K562 (cell line): ENCODE data around the gene JMJD1C. TPM values are rescaled to one million over a fixed set of nuclear protein-coding genes. Genes with fewer than 3 reads are reported as not detected.
A peak's percentile ranks its signal among the peaks of the same experiment; 100 is the strongest.

Experiments used
- AFF1 ChIP-seq, 2 experiments: fragments of 450-650 bp; IDR thresholded peaks; 2 replicates each; pipeline ENCODE4 v1.6.1; 2018; ENCODE audit warnings: mild to moderate bottlenecking in 2 of 2, low read depth in 1 of 2; ENCODE audit not compliant: partially characterized antibody in 2 of 2
- CCNT2 ChIP-seq: IDR thresholded peaks from 2 replicates; pipeline ENCODE4 v1.6.1; 2011; ENCODE audit warnings: borderline replicate concordance, low read depth, mild to moderate bottlenecking, moderate library complexity, mixed read lengths, low read length; ENCODE audit not compliant: insufficient read length; ENCODE audit errors: extremely low read depth
- CEBPZ ChIP-seq: fragments of 150-350 bp; IDR thresholded peaks from 2 replicates; pipeline ENCODE4 v1.6.1; 2014; ENCODE audit warnings: low read depth, mild to moderate bottlenecking, low read length, borderline replicate concordance
- CREM ChIP-seq: IDR thresholded peaks from 2 replicates; pipeline ENCODE4 v1.6.1; 2014; ENCODE audit warnings: antibody characterized with exemption, low read depth
- DIDO1 ChIP-seq: fragments of 450-650 bp; IDR thresholded peaks from 2 replicates; pipeline ENCODE4 v1.6.1; 2016; ENCODE audit warnings: low read depth, missing biosample characterization, missing genetic modification characterization
- E2F1 ChIP-seq: sonication (generic); formaldehyde crosslinking; IDR thresholded peaks from 2 replicates; pipeline ENCODE4 v1.8.1; 2023; ENCODE audit warnings: mild to moderate bottlenecking, missing genetic modification reagents, moderate library complexity
- EGR1 ChIP-seq: fragments of 450-650 bp; conservative IDR thresholded peaks from 2 replicates; pipeline ENCODE4 v1.6.1; 2017; ENCODE audit warnings: mild to moderate bottlenecking
- ELF4 ChIP-seq: fragments of 450-650 bp; formaldehyde crosslinking; IDR thresholded peaks from 2 replicates; pipeline ENCODE4 v1.4.0; 2022; ENCODE audit warnings: missing genetic modification characterization
- FOSL1 ChIP-seq: fragments of 200-800 bp; sonication (Bioruptor generic); conservative IDR thresholded peaks from 2 replicates; pipeline ENCODE4 v1.6.1; 2016; ENCODE audit warnings: missing genetic modification characterization, missing compliant biosample characterization
- HLTF ChIP-seq: fragments of 450-650 bp; IDR thresholded peaks from 2 replicates; pipeline ENCODE4 v1.6.1; 2016
- MAZ ChIP-seq, 2 experiments: fragments of 450-650 bp in 1 of 2; sonication (generic) in 1 of 2; formaldehyde crosslinking; IDR thresholded peaks in 1 of 2; conservative IDR thresholded peaks in 1 of 2; 2 replicates each; pipeline versions ENCODE4 v1.4.0 to v1.5.0; 2020; ENCODE audit warnings: mild to moderate bottlenecking in 1 of 2, missing genetic modification reagents in 1 of 2
- MEIS2 ChIP-seq: fragments of 450-650 bp; IDR thresholded peaks from 2 replicates; pipeline ENCODE4 v1.6.1; 2014; ENCODE audit warnings: mild to moderate bottlenecking; ENCODE audit not compliant: partially characterized antibody
- MXI1 ChIP-seq: IDR thresholded peaks from 2 replicates; pipeline ENCODE4 v1.6.1; 2011; ENCODE audit warnings: low read depth, mild to moderate bottlenecking, improper control_type of control experiment, low read length
- RNF2 ChIP-seq: sonication (generic); IDR thresholded peaks from 2 replicates; pipeline ENCODE4 v1.6.1; 2016
- SAP30 ChIP-seq: fragments of 200-600 bp; sonication (generic); IDR thresholded peaks from 2 replicates; pipeline ENCODE4 v1.6.1; 2012; ENCODE audit warnings: borderline replicate concordance, low read depth, mild to moderate bottlenecking, moderate library complexity, low read length, control low read depth, inconsistent platforms; ENCODE audit not compliant: insufficient read depth, poor library complexity, severe bottlenecking
- SMAD1 ChIP-seq: fragments of 150-350 bp; IDR thresholded peaks from 2 replicates; pipeline ENCODE4 v1.6.1; 2014; ENCODE audit warnings: low read length, low read depth; ENCODE audit not compliant: partially characterized antibody
- SMARCA4 ChIP-seq: fragments of 450-650 bp; IDR thresholded peaks from 2 replicates; pipeline ENCODE4 v1.6.1; 2016
- SMARCE1 ChIP-seq: fragments of 450-650 bp; IDR thresholded peaks from 2 replicates; pipeline ENCODE4 v1.7.1; 2016; ENCODE audit warnings: mild to moderate bottlenecking
- SPI1 ChIP-seq: IDR thresholded peaks from 2 replicates; pipeline ENCODE4 v1.6.1; 2011; ENCODE audit warnings: low read depth, low read length, control low read depth, borderline replicate concordance
- ZNF134 ChIP-seq: fragments of 250-450 bp; sonication (Bioruptor Pico); conservative IDR thresholded peaks from 2 replicates; pipeline ENCODE4 v1.4.0; 2020
- ZNF282 ChIP-seq: sonication (generic); formaldehyde crosslinking; IDR thresholded peaks from 2 replicates; pipeline ENCODE4 v1.8.1; 2023; ENCODE audit warnings: missing genetic modification reagents
- ZNF3 ChIP-seq: fragments of 250-450 bp; sonication (Bioruptor Pico); IDR thresholded peaks from 2 replicates; pipeline ENCODE4 v1.5.0; 2021; ENCODE audit warnings: mild to moderate bottlenecking, moderate library complexity
- ZNF77 ChIP-seq: fragments of 250-450 bp; sonication (Bioruptor Pico); IDR thresholded peaks from 2 replicates; pipeline ENCODE4 v1.5.0; 2020
- polyA plus RNA-seq, 8 experiments: library from polyadenylated mRNA; depleted of rRNA in 4 of 8; stranded (reverse) in 5 of 8; unstranded in 3 of 8; fragments of >200 nt; fragmentation: Nextera tagmentation in 2 of 8; fragmentation: Illumina TruSeq in 1 of 8; extraction: Ambion mirVana in 2 of 8; extraction: Trizol in 1 of 8; gene quantifications; 2 replicates each; pipeline versions ENCODE4 v1.2.1 to v1.2.3, GENCODE V29; 2011 to 2014; ENCODE audit warnings: inconsistent platforms in 1 of 8, missing spikeins in 1 of 8
- total RNA-seq, 7 experiments: library from RNA; depleted of rRNA in 6 of 7; stranded (reverse); fragments of >200 nt in 6 of 7; fragmentation: Illumina TruSeq in 2 of 7; extraction: Trizol in 2 of 7; gene quantifications; 2 replicates each; pipeline versions ENCODE4 v1.2.1 to v1.2.3, GENCODE V29; 2011 to 2021; ENCODE audit warnings: low replicate concordance in 1 of 7

JMJD1C gene
- total and polyA plus RNA-seq, 9 of the 15 experiments (the other 6 are each of a cell fraction or from before 2014, with no cell fraction given): 25.3 to 68.0 (median 47.2) TPM

GRCh38 chr10:63421591-63421990 lies 44.2 kb downstream of the JMJD1C start (continued):
- TF ChIP-seq E2F1 (CRISPR knock-in tag) (no peak), CREM (0 out of 2 replicates have a peak, but pooled peaks have one; percentile 8), DIDO1 (no peak), ZNF134 (CRISPR knock-in tag) (no peak), ZNF77 (no peak), FOSL1 (tag) (0 out of 2 replicates have a peak, but pooled peaks have one; percentile 37), ELF4 (CRISPR knock-in tag) (no peak), MAZ (CRISPR knock-in tag; conservative IDR thresholded peaks at IDR 0.05 in 1 of 2, IDR thresholded peaks at IDR 0.05 in 1 of 2) (no peak), SMAD1 (no peak), CEBPZ (no peak), MEIS2 (peak; percentile 24), SPI1 (peak; percentile 96), RNF2 (no peak), CCNT2 (no peak), SMARCA4 (peak; percentile 47; the same call in 1 of the 2 replicates), AFF1 (IDR thresholded peaks at IDR 0.05; ENCODE audit: low read depth in 1 of 2, partially characterized antibody in 2 of 2) (no peak), ZNF3 (CRISPR knock-in tag) (no peak), EGR1 (no peak), ZNF282 (CRISPR knock-in tag) (no peak), SAP30 (no peak), MXI1 (no peak), HLTF (no peak), SMARCE1 (peak; percentile 48; the same call in 1 of the 2 replicates)
